A673 (cell line): ENCODE measurements around the gene VAV2. TPM values are rescaled to one million over a fixed set of nuclear protein-coding genes. Genes with fewer than 3 reads are reported as not detected.
"Not testable (repeated sequence)": the region's sequence is repeated elsewhere in the genome, so short reads cannot be mapped to it uniquely, and the experiment has no call there.

Experiments used
- BruUV-seq: library from RNA; stranded (reverse); fragments of 400-500 nt; replicated peaks from 2 replicates; lab custom pipeline; 2021; lab: Mats Ljungman, UMichigan
- CTCF ChIA-PET: fragments of 300-600 bp; sonication (Branson Sonifier 250); formaldehyde crosslinking; loops from one replicate; lab custom pipeline; 2022; ENCODE audit warnings: antibody characterized with exemption; lab: Charles Lee
- POLR2A ChIA-PET: fragments of 300-600 bp; sonication (Branson Sonifier 250); formaldehyde crosslinking; loops from one replicate; lab custom pipeline; 2022; ENCODE audit warnings: antibody characterized with exemption; ENCODE audit not compliant: low non-redundant PET; lab: Charles Lee
- DNase-seq: peaks from one replicate; pipeline ENCODE4 v3.0.0-alpha.2; 2015; ENCODE audit warnings: low spot score
- H3K27ac ChIP-seq: fragments of 200-600 bp; sonication (generic); 2 replicates; pipeline ENCODE4 v1.5.1; 2016; ENCODE audit warnings: mixed run types, low read depth, mild to moderate bottlenecking, mixed read lengths, antibody characterized with exemption, low read length; ENCODE audit not compliant: poor library complexity, severe bottlenecking
- H3K27me3 ChIP-seq: fragments of 200-600 bp; sonication (generic); replicated peaks from 2 replicates; pipeline ENCODE4 v1.6.1; 2017; ENCODE audit warnings: mixed run types, low read depth, mild to moderate bottlenecking, mixed read lengths, antibody characterized with exemption, low read length; ENCODE audit not compliant: insufficient read depth, poor library complexity
- H3K36me3 ChIP-seq: fragments of 200-600 bp; sonication (generic); 2 replicates; pipeline ENCODE4 v1.6.1; 2016; ENCODE audit warnings: mixed run types, mild to moderate bottlenecking, mixed read lengths, antibody characterized with exemption, low read length; ENCODE audit not compliant: insufficient read depth, poor library complexity, severe bottlenecking
- H3K4me1 ChIP-seq: fragments of 200-600 bp; sonication (generic); 2 replicates; pipeline ENCODE4 v1.6.1; 2017; ENCODE audit warnings: mixed run types, mild to moderate bottlenecking, mixed read lengths, antibody characterized with exemption, low read length; ENCODE audit not compliant: insufficient read depth, poor library complexity, severe bottlenecking
- H3K4me3 ChIP-seq: fragments of 200-600 bp; sonication (generic); 2 replicates; pipeline ENCODE4 v1.5.1; 2016; ENCODE audit warnings: low read depth, mixed run types, mild to moderate bottlenecking, mixed read lengths, low read length; ENCODE audit not compliant: poor library complexity, severe bottlenecking
- H3K9me3 ChIP-seq: fragments of 200-600 bp; sonication (generic); 2 replicates; pipeline ENCODE4 v1.6.1; 2016; ENCODE audit warnings: mixed run types, low read depth, mild to moderate bottlenecking, mixed read lengths, antibody characterized with exemption, low read length; ENCODE audit not compliant: poor library complexity, severe bottlenecking
- CTCF ChIP-seq: fragments of 300-800, 200-600 bp; sonication (generic); conservative IDR thresholded peaks from 2 replicates; pipeline ENCODE4 v1.5.1; 2017; ENCODE audit warnings: low read depth, mild to moderate bottlenecking, antibody characterized with exemption, low read length, moderate library complexity, mixed read lengths
- EZH2 ChIP-seq: fragments of 200-600 bp; sonication (generic); IDR thresholded peaks from 2 replicates; pipeline ENCODE4 v1.6.1; 2017; ENCODE audit warnings: borderline replicate concordance, low read depth, mild to moderate bottlenecking, mixed read lengths, antibody characterized with exemption, low read length; ENCODE audit not compliant: poor library complexity, severe bottlenecking
- intact Hi-C: fragments of 100-400 bp; cut with micrococcal nuclease; formaldehyde crosslinking; loops from one replicate; pipeline ENCODE4 v1.10.0; 2022; ENCODE audit not compliant: unreplicated experiment
- total RNA-seq: library from RNA; stranded (reverse); gene quantifications from 2 replicates; pipeline ENCODE4 v1.2.3, GENCODE V29; 2021

The VAV2 gene
- total RNA-seq, 1 experiment from 2014 or later: 16.4 TPM

GRCh38 chr9:133768371-133768858 lies 223.7 kb downstream of the VAV2 start:
- intact Hi-C loops: no loop called here

GRCh38 chr9:133767625-133768024 lies 224.5 kb downstream of the VAV2 start:
- TF ChIP-seq EZH2: no peak
- no peak for TF ChIP-seq CTCF
- intact Hi-C loops: no loop called here
- POLR2A ChIA-PET: no interaction called here

More at GRCh38 chr9:133768371-133768858, 223.7 kb downstream of the VAV2 start:
- POLR2A ChIA-PET: no interaction called here
- CTCF ChIA-PET: no interaction called here
- H3K36me3 ChIP-seq: peaks cover 7% of the 10 kb centered on the region
- H3K27me3 ChIP-seq: no peaks in the 10 kb centered on the region
- TF ChIP-seq CTCF: no peak
- H3K4me1 ChIP-seq: no peaks in the 10 kb centered on the region
- BruUV-seq: no TSS peak
- no peak overlapping the region for H3K27ac ChIP-seq
- DNase-seq: no peak
- no peaks in the 10 kb centered on the region for H3K9me3 ChIP-seq
- no peak overlapping the region for H3K4me3 ChIP-seq

GRCh38 chr9:133767008-133767407 lies 225.1 kb downstream of the VAV2 start:
- H3K36me3 ChIP-seq: peaks cover 7% of the 10 kb centered on the region
- ChIA-PET CTCF (no interaction called here), POLR2A (no interaction called here)
- H3K27ac ChIP-seq: no peak overlapping the region
- no peak for TF ChIP-seq CTCF
- no peak for TF ChIP-seq EZH2
- H3K9me3 ChIP-seq: no peaks in the 10 kb centered on the region
- H3K27me3 ChIP-seq: no peaks in the 10 kb centered on the region
- H3K4me3 ChIP-seq: no peak overlapping the region
- no TSS peak for BruUV-seq
- intact Hi-C loops: no loop called here
- DNase-seq: no peak
- no peaks in the 10 kb centered on the region for H3K4me1 ChIP-seq

More at GRCh38 chr9:133767625-133768024, 224.5 kb downstream of the VAV2 start:
- no peak overlapping the region for H3K27ac ChIP-seq
- no peaks in the 10 kb centered on the region for H3K9me3 ChIP-seq
- H3K4me3 ChIP-seq: no peak overlapping the region
- CTCF ChIA-PET: no interaction called here
- H3K36me3 ChIP-seq: peaks cover 7% of the 10 kb centered on the region
- no TSS peak for BruUV-seq
- no peaks in the 10 kb centered on the region for H3K27me3 ChIP-seq
- H3K4me1 ChIP-seq: no peaks in the 10 kb centered on the region
- DNase-seq: no peak

GRCh38 chr9:133766234-133766633 lies 225.9 kb downstream of the VAV2 start:
- H3K9me3 ChIP-seq, H3K4me1 ChIP-seq, BruUV-seq, H3K36me3 ChIP-seq, H3K4me3 ChIP-seq, POLR2A ChIA-PET, intact Hi-C loops, H3K27me3 ChIP-seq, DNase-seq, CTCF ChIA-PET, H3K27ac ChIP-seq: not testable (repeated sequence)
